ENCODE results near the gene COL17A1. TPM values are rescaled to one million over a fixed set of nuclear protein-coding genes. Genes with fewer than 3 reads are reported as not detected.

COL17A1 gene
- total RNA-seq, 4 donors from 2014 or later, result 36.0 to 181 (median 173) TPM

DNA sequence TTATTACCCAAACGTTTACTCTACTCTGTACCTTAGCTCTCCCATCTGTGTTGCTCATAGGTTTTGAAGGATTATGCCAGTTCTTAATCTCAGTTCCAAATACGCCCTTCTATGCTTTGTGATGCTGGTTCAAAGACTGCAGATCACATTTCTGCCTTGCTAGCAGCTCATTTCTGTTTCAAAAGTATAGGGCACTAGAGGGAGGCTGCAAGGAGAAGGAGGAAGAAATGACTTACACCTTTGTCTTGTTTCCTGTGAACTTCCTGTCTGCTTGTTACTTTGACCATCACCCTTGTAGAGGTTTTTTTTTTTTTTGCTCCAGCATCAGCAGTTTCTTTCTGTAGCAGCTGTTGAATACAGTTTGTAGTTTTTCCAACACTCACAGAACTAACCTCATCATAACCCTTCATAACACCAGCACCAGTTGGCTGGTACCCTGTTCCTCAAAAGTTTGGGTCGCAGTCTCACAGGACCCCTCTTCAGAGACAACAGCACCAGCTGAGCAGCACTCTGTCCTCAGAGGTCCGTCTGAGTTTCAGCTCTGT lies 102.2 kb downstream of the COL17A1 start:
- 16 to 31% methylated on average over 4 of the region's 4 CpGs for WGBS, 2 donors (ENCODE audit: low coverage in 1 of 2)
- DNase-seq, result no peak
- in situ Hi-C loops (cut with MboI; ENCODE audit: low pct_ligation_motif_present in 1 of 4, low pct_unique_long_range_greater_than_20kb in 1 of 4, low sequenced_read_pairs in 3 of 4), result loop anchor here in 1 of 4 donors (10.0 kb wide), 1 partner anchor 89 kb away; no protein-coding TSS in a partner anchor
- H3K4me3 ChIP-seq, result no peak overlapping the region
- no peaks in the 10 kb centered on the region for H3K36me3 ChIP-seq
- TF ChIP-seq CTCF (IDR thresholded peaks at IDR 0.05) (no peak), EP300 (IDR thresholded peaks at IDR 0.05; ENCODE audit: low read depth) (no peak), POLR2AphosphoS5 (IDR thresholded peaks at IDR 0.05) (no peak), POLR2A (IDR thresholded peaks at IDR 0.05) (no peak)
- intact Hi-C loops (cut with DNase I; ENCODE audit: low total_unique reads), result no loop called here
- H3K27ac ChIP-seq, result peak overlapping the region in 2 of 4 donors; percentile 13 to 15
- peaks cover 0 to 72% (median 14%) of the 10 kb centered on the region in 4 donors for H3K4me1 ChIP-seq
- no peaks in the 10 kb centered on the region for H3K27me3 ChIP-seq
- no peaks in the 10 kb centered on the region for H3K9me3 ChIP-seq

DNA sequence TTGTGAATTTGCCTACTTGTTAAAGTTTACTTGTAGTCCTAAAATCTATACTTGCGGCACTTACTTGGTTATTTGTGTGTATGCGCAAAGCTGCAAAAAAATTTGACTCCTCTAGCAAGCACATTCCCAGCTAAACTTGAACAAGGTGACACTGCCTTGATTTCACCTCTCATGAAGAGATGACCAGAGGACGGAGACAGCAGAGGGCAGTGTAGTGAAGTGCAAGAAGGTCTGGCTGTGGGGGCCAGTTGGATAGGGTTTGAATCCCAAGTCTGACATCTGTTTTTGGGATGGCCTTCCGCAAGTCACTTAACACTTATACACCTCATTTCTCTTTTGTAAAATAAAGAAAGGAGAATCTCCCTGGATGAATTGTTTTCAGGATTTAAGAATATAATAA lies 103.0 kb downstream of the COL17A1 start:
- Histone ChIP-seq H3K27ac (no peak overlapping the region), H3K36me3 (no peaks in the 10 kb centered on the region), H3K27me3 (no peaks in the 10 kb centered on the region), H3K4me3 (no peak overlapping the region), H3K4me1 (peaks cover 0 to 66% (median 12%) of the 10 kb centered on the region in 4 donors), H3K9me3 (no peaks in the 10 kb centered on the region)
- 95 to 100% methylated on average over 2 to 4 of the region's 4 CpGs for WGBS, 2 donors (ENCODE audit: low coverage in 1 of 2)
- DNase-seq, result no peak
- TF ChIP-seq CTCF (IDR thresholded peaks at IDR 0.05) (peak in 1 of 5 experiments; percentile 1), POLR2A (IDR thresholded peaks at IDR 0.05) (no peak)
- in situ Hi-C loops (cut with MboI; ENCODE audit: low pct_ligation_motif_present in 1 of 4, low pct_unique_long_range_greater_than_20kb in 1 of 4, low sequenced_read_pairs in 3 of 4) (loop anchor here in 1 of 4 donors (10.0 kb wide), 1 partner anchor 88 kb away; no protein-coding TSS in a partner anchor), intact Hi-C loops (cut with DNase I; ENCODE audit: low total_unique reads) (no loop called here)

Other genes with a start within 250 kb of the COL17A1 start
- 10 to 100 TPM; 26.5 to 56.9 (median 33.3) TPM for gene SH3PXD2A, start 230.3 kb downstream of the COL17A1 start, total RNA-seq
- 10 to 100 TPM; 20.8 to 31.8 (median 26.4) TPM for gene STN1, start 167.7 kb downstream of the COL17A1 start, total RNA-seq
- gene SLK, start 118.7 kb downstream of the COL17A1 start, total RNA-seq, result 10 to 100 TPM; 33.2 to 76.4 (median 55.7) TPM
- gene SFR1, start 36.3 kb upstream of the COL17A1 start, total RNA-seq, result 1 to 10 TPM in 3 of 4 donors, not detected in 1; 4.0 TPM
- gene CFAP43, start 146.5 kb upstream of the COL17A1 start, total RNA-seq, result under 1 TPM in 3 of 4 donors, not detected in 1; 0.16 to 1.00 (median 0.68) TPM
- 10 to 100 TPM; 21.3 to 66.2 (median 45.9) TPM for gene GSTO1, start 169.0 kb upstream of the COL17A1 start, total RNA-seq
- 10 to 100 TPM in 2 of 4 donors, 1 to 10 TPM in 2; 1.9 to 17.1 (median 10.6) TPM for gene GSTO2, start 183.3 kb upstream of the COL17A1 start, total RNA-seq

Measured in transverse colon (tissue), 4 donors.